ENCODE measurements around the gene POLL. TPM values are rescaled to one million over a fixed set of nuclear protein-coding genes. Genes with fewer than 3 reads are reported as not detected.

POLL gene
- polyA plus RNA-seq, 2 of the 4 experiments (the other 2 are of a cell fraction), result 13.3 to 16.7 TPM

GRCh38 chr10:101529725-101530553 is 58.1 kb downstream of the POLL start:
- H3K27ac ChIP-seq, result no peak overlapping the region
- FAIRE-seq, result no peak
- no peaks in the 10 kb centered on the region for H3K4me1 ChIP-seq
- H3K9me3 ChIP-seq, result no peaks in the 10 kb centered on the region
- ChIA-PET POLR2A (no interaction called here), CTCF (interaction anchor here (1.2 to 5.2 kb wide), 3 partner anchors 12 to 316 kb away, joined by 4 to 21 read pairs (median 4); no protein-coding TSS in a partner anchor)
- H3K4me3 ChIP-seq, result no peak overlapping the region
- TF ChIP-seq ZSCAN20 (CRISPR knock-in tag; IDR thresholded peaks at IDR 0.05) (no peak), ZFP36 (IDR thresholded peaks at IDR 0.05; ENCODE audit: borderline replicate concordance, partially characterized antibody) (no peak), SMC3 (IDR thresholded peaks at IDR 0.05) (no peak), HMGXB4 (CRISPR knock-in tag; IDR thresholded peaks at IDR 0.05; ENCODE audit: borderline replicate concordance) (no peak)
- no peak overlapping the region for H3K4me2 ChIP-seq
- ATAC-seq, result no peak
- no peak for DNase-seq (ENCODE audit: low read depth in 1 of 2, low spot score in 1 of 2)
- 90% methylated on average over 4 of the region's 4 CpGs for WGBS (ENCODE audit: missing lambda C conversion rate)

GRCh38 chr10:101529207-101529606 is 58.9 kb downstream of the POLL start:
- TF ChIP-seq CTCF (IDR thresholded peaks at IDR 0.05), result no peak
- no peak for TF ChIP-seq KDM5A (IDR thresholded peaks at IDR 0.05)
- TF ChIP-seq EHF (CRISPR knock-in tag; IDR thresholded peaks at IDR 0.05), result no peak
- no peak for TF ChIP-seq NFE2L2 (conservative IDR thresholded peaks at IDR 0.05; ENCODE audit: low read length)
- TF ChIP-seq CHD2 (IDR thresholded peaks at IDR 0.05; ENCODE audit: low read length, partially characterized antibody), result no peak
- no peak overlapping the region for H3K4me2 ChIP-seq
- no peaks in the 10 kb centered on the region for H3K9me3 ChIP-seq
- H3K4me3 ChIP-seq, result no peak overlapping the region
- H3K4me1 ChIP-seq, result no peaks in the 10 kb centered on the region
- CTCF ChIA-PET, result interaction anchor here (1.1 to 5.2 kb wide), 4 partner anchors 13 to 315 kb away, joined by 3 to 21 read pairs (median 4); no protein-coding TSS in a partner anchor
- FAIRE-seq (peak; percentile 36), ATAC-seq (no peak), DNase-seq (ENCODE audit: low read depth in 1 of 2, low spot score in 1 of 2) (no peak)
- WGBS (ENCODE audit: missing lambda C conversion rate), result 92% methylated on average over 1 of the region's 1 CpG
- POLR2A ChIA-PET, result no interaction called here
- no peak overlapping the region for H3K27ac ChIP-seq

Small RNAs within 50 kb of the gene (small RNA-seq; reads per million reads assigned to genes)
- gene MIR3158-1 (1.6 to 37.6 (median 15.0) reads per million in 6 experiments), gene RNU6-1165P (0 reads per million in 6 experiments)

Other genes starting within 250 kb of the POLL start
- 15.6 and 23.1 TPM in 2 replicates for gene BTRC, start 234.1 kb downstream of the POLL start, polyA plus RNA-seq (2011; rRNA removed)
- 7.4 to 8.0 TPM (median 7.8 TPM) in 3 replicates for gene BTRC, start 234.1 kb downstream of the POLL start, polyA plus RNA-seq (2017; fragmentation: RNase III; extraction: RNeasy Plus Mini Kit Qiagen cat#74134 plus additional on column Dnase treatment)
- gene DPCD, start 64 bp upstream of the POLL start, polyA plus RNA-seq (2011; rRNA removed), result 39.7 and 40.8 TPM in 2 replicates
- gene DPCD, start 64 bp upstream of the POLL start, polyA plus RNA-seq (2017; fragmentation: RNase III; extraction: RNeasy Plus Mini Kit Qiagen cat#74134 plus additional on column Dnase treatment), result 37.4 to 39.4 TPM (median 37.7 TPM) in 3 replicates
- gene FBXW4, start 106.9 kb upstream of the POLL start, polyA plus RNA-seq (2011; rRNA removed), result 37.5 and 41.1 TPM in 2 replicates
- gene FBXW4, start 106.9 kb upstream of the POLL start, polyA plus RNA-seq (2017; fragmentation: RNase III; extraction: RNeasy Plus Mini Kit Qiagen cat#74134 plus additional on column Dnase treatment), result 16.9 to 28.2 TPM (median 24.0 TPM) in 3 replicates
- gene FGF8, start 187.9 kb upstream of the POLL start, polyA plus RNA-seq (2011; rRNA removed), result 0.12 TPM in 1 of 2 replicates, not detected in the other
- gene FGF8, start 187.9 kb upstream of the POLL start, polyA plus RNA-seq (2017; fragmentation: RNase III; extraction: RNeasy Plus Mini Kit Qiagen cat#74134 plus additional on column Dnase treatment), result not detected in 3 replicates
- gene NPM3, start 195.2 kb upstream of the POLL start, polyA plus RNA-seq (2011; rRNA removed), result 41.5 and 45.0 TPM in 2 replicates
- gene NPM3, start 195.2 kb upstream of the POLL start, polyA plus RNA-seq (2017; fragmentation: RNase III; extraction: RNeasy Plus Mini Kit Qiagen cat#74134 plus additional on column Dnase treatment), result 96.3 to 101 TPM (median 99.1 TPM) in 3 replicates
- gene OGA, start 230.2 kb upstream of the POLL start, polyA plus RNA-seq (2011; rRNA removed), result 79.1 and 84.5 TPM in 2 replicates
- 40.3 to 50.7 TPM (median 46.5 TPM) in 3 replicates for gene OGA, start 230.2 kb upstream of the POLL start, polyA plus RNA-seq (2017; fragmentation: RNase III; extraction: RNeasy Plus Mini Kit Qiagen cat#74134 plus additional on column Dnase treatment)